ENCODE results near the gene CAPN15.

The CAPN15 gene

GRCh38 chr16:543301-544164, 16.0 kb downstream of the CAPN15 start:
- TF ChIP-seq TAF1 (IDR thresholded peaks at IDR 0.05; ENCODE audit: borderline replicate concordance, insufficient read depth, low read length) (no peak), POLR2AphosphoS5 (IDR thresholded peaks at IDR 0.05; ENCODE audit: low read depth, low read length) (no peak), FOXP2 (optimal IDR thresholded peaks at IDR 0.05; ENCODE audit: borderline replicate concordance, extremely low read depth, extremely low read length, insufficient read depth) (no peak)
- TF ChIP-seq, protein P1, sequence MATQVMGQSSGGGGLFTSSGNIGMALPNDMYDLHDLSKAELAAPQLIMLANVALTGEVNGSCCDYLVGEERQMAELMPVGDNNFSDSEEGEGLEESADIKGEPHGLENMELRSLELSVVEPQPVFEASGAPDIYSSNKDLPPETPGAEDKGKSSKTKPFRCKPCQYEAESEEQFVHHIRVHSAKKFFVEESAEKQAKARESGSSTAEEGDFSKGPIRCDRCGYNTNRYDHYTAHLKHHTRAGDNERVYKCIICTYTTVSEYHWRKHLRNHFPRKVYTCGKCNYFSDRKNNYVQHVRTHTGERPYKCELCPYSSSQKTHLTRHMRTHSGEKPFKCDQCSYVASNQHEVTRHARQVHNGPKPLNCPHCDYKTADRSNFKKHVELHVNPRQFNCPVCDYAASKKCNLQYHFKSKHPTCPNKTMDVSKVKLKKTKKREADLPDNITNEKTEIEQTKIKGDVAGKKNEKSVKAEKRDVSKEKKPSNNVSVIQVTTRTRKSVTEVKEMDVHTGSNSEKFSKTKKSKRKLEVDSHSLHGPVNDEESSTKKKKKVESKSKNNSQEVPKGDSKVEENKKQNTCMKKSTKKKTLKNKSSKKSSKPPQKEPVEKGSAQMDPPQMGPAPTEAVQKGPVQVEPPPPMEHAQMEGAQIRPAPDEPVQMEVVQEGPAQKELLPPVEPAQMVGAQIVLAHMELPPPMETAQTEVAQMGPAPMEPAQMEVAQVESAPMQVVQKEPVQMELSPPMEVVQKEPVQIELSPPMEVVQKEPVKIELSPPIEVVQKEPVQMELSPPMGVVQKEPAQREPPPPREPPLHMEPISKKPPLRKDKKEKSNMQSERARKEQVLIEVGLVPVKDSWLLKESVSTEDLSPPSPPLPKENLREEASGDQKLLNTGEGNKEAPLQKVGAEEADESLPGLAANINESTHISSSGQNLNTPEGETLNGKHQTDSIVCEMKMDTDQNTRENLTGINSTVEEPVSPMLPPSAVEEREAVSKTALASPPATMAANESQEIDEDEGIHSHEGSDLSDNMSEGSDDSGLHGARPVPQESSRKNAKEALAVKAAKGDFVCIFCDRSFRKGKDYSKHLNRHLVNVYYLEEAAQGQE (IDR thresholded peaks at IDR 0.05; ENCODE audit: insufficient read depth in 1 of 2, low read depth in 2 of 2, low read length in 2 of 2) = no peak

- no peak for TF ChIP-seq POLR2AphosphoS5 (IDR thresholded peaks at IDR 0.05; ENCODE audit: low read depth, low read length)
- TF ChIP-seq TAF1 (IDR thresholded peaks at IDR 0.05; ENCODE audit: borderline replicate concordance, insufficient read depth, low read length) = no peak
- no peak for TF ChIP-seq SIN3A (IDR thresholded peaks at IDR 0.05; ENCODE audit: borderline replicate concordance, insufficient read depth, low read length)
- no peak for TF ChIP-seq FOXP2 (optimal IDR thresholded peaks at IDR 0.05; ENCODE audit: borderline replicate concordance, extremely low read depth, extremely low read length, insufficient read depth)
- TF ChIP-seq, protein P1 (IDR thresholded peaks at IDR 0.05; ENCODE audit: insufficient read depth in 1 of 2, low read depth in 2 of 2, low read length in 2 of 2) = no peak
Observed at GRCh38 chr16:544517-544916, 17.0 kb downstream of the CAPN15 start.

GRCh38 chr16:546909-547770, 19.6 kb downstream of the CAPN15 start:
- TF ChIP-seq, protein P1 (IDR thresholded peaks at IDR 0.05; ENCODE audit: insufficient read depth in 1 of 2, low read depth in 2 of 2, low read length in 2 of 2) = no peak
- TF ChIP-seq TAF1 (IDR thresholded peaks at IDR 0.05; ENCODE audit: borderline replicate concordance, insufficient read depth, low read length) = no peak

DNA sequence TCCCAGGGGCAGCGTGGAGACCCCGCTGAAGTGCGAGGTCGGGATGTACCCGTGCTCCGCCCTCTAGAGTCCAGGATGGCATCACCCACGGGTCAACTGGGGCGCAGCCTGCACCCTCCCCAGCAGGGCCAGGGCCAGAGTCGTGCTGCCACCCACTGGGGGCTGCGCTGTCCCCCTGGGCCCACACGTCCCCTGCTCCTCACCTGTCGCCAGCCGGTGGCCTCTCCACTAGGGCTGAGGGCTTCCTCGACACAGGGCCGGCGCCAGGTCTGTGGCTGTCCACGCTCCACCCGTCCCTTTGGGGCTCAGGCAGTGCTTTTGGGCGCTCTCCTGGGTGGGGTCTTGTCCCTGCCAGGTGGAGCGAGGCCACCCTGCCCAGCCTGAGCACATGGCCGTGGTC, 21.1 kb downstream of the CAPN15 start:
- TF ChIP-seq TAF1 (IDR thresholded peaks at IDR 0.05; ENCODE audit: borderline replicate concordance, insufficient read depth, low read length) (no peak), FOXP2 (optimal IDR thresholded peaks at IDR 0.05; ENCODE audit: borderline replicate concordance, extremely low read depth, extremely low read length, insufficient read depth) (no peak), POLR2AphosphoS5 (IDR thresholded peaks at IDR 0.05; ENCODE audit: low read depth, low read length) (no peak), SIN3A (IDR thresholded peaks at IDR 0.05; ENCODE audit: borderline replicate concordance, insufficient read depth, low read length) (no peak)
- TF ChIP-seq, protein P1 (IDR thresholded peaks at IDR 0.05; ENCODE audit: insufficient read depth in 1 of 2, low read depth in 2 of 2, low read length in 2 of 2) = no peak

Measured in PFSK-1 (cell line).